Stimulated activated CD8-positive, alpha-beta memory T cell treated with anti-CD3 and anti-CD28 coated beads, Interleukin-4, amount 100 ng/mL, for 24 hours (primary cell): ENCODE data around the gene CDKL5.

ENCODE experiments used
- DNase-seq: peaks from one replicate; pipeline ENCODE4 v3.0.0-alpha.2; 2020; ENCODE audit warnings: low read depth

Gene CDKL5

GRCh38 chrX:18701621-18702361 is 276.4 kb downstream of the CDKL5 start:
- DNase-seq = no peak

GRCh38 chrX:18702362-18703195 is 277.2 kb downstream of the CDKL5 start:
- no peak for DNase-seq
